NCI-H748 (cell line): ENCODE measurements around the gene TMEM258.

Source experiments
- DNase-seq: peaks from one replicate; lab custom pipeline; 2025; ENCODE audit not compliant: unreplicated experiment; lab: John Stamatoyannopoulos, UW

TMEM258 gene

GRCh38 chr11:61792310-61793082, at the start of gene TMEM258, which contains the start of gene FEN1:
TSS of gene TMEM258 (minus strand) at chr11:61792599. CDS start at chr11:61792558, 41 bp downstream.
TSS of gene FEN1 (plus strand) at chr11:61792911. CDS start at chr11:61795362, 2,451 bp downstream.
- DNase-seq: peak; percentile 94

GRCh38 chr11:61841636-61842527, 49.5 kb upstream of the TMEM258 start:
- no peak for DNase-seq

- DNase-seq: no peak
Measured at GRCh38 chr11:61840371-61840770, 48.0 kb upstream of the TMEM258 start.

GRCh38 chr11:61839742-61840141, 47.3 kb upstream of the TMEM258 start:
- DNase-seq: no peak

- DNase-seq: no peak
Measured at GRCh38 chr11:61838921-61839320, 46.5 kb upstream of the TMEM258 start.

- DNase-seq: no peak
Measured at GRCh38 chr11:61838501-61838900, 46.1 kb upstream of the TMEM258 start.

- DNase-seq: no peak
Measured at GRCh38 chr11:61837411-61838005, 45.1 kb upstream of the TMEM258 start.

- no peak for DNase-seq
Measured at GRCh38 chr11:61836193-61836592, 43.8 kb upstream of the TMEM258 start.

- no peak for DNase-seq
Measured at GRCh38 chr11:61834278-61835048, 42.1 kb upstream of the TMEM258 start.

GRCh38 chr11:61833926-61834277, 41.5 kb upstream of the TMEM258 start:
- no peak for DNase-seq

GRCh38 chr11:61833471-61833870, 41.1 kb upstream of the TMEM258 start:
- no peak for DNase-seq

GRCh38 chr11:61832754-61833153, 40.4 kb upstream of the TMEM258 start:
- DNase-seq: no peak

- no peak for DNase-seq
Measured at GRCh38 chr11:61832207-61832606, 39.8 kb upstream of the TMEM258 start.

GRCh38 chr11:61830237-61831105, 38.1 kb upstream of the TMEM258 start:
- DNase-seq: no peak

- DNase-seq: no peak
Measured at GRCh38 chr11:61829806-61830205, 37.4 kb upstream of the TMEM258 start.

GRCh38 chr11:61828629-61829407, 36.4 kb upstream of the TMEM258 start:
- DNase-seq: peak; percentile 67

- DNase-seq: no peak
Measured at GRCh38 chr11:61828379-61828628, 35.9 kb upstream of the TMEM258 start.

GRCh38 chr11:61827571-61828378, 35.4 kb upstream of the TMEM258 start, which contains the start of gene FADS2:
TSS of gene FADS2 (plus strand) at chr11:61828300. CDS start at chr11:61828391, 91 bp downstream.
- DNase-seq: peak; percentile 99
